HG03060 (cell line): ENCODE data around the gene RHBDL1.
"Not testable (repeated sequence)": the region's sequence is repeated elsewhere in the genome, so short reads cannot be mapped to it uniquely, and the experiment has no call there.

Source experiments
- ATAC-seq: cut with Tn5 transposase; IDR thresholded peaks from one replicate; pipeline ENCODE4 v1.9.1; 2021; ENCODE audit warnings: low read depth, moderate number of reproducible peaks; ENCODE audit not compliant: unreplicated experiment

The RHBDL1 gene

DNA sequence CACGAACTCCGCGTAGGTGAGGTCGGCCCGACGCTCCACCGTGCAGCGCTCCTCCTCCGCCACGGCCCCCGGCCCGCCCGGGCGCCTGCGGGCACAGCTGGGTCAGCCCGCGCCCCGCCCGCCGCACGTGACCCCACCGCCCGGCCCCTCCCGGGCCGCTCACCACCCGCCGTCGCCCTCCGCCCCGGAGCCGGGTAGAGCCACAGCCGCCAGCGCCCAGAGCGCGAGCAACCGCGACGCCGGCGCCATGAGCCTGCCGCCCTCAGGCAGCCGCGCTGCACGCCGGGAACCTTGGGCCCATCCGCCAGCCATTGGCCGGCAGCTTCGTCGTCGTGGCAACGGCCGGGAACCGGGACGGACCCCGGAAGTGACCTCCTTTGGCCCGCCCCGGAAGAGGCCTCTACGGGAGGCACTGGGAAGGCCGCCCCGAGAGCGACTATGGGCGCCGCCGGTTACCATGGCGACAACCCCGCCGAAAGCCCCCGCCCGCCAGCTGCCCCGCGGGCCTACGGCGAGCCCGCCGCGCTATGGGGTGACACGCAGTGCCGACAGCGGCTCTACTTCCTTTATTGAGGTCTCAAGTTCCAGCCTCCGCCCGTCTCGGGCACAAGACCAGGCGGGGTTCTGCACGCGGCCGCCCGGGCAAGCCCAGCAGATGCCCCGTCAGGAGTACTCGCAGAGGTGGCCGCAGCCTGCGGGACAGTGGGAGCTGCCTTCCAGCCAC, 8.8 kb downstream of the RHBDL1 start, which contains the start of gene JMJD8:
Gene JMJD8 (minus strand): TSS at position 264 of the 724 bp plus-strand sequence. CDS start 15 bp downstream, at position 249.
- ATAC-seq: no peak

DNA sequence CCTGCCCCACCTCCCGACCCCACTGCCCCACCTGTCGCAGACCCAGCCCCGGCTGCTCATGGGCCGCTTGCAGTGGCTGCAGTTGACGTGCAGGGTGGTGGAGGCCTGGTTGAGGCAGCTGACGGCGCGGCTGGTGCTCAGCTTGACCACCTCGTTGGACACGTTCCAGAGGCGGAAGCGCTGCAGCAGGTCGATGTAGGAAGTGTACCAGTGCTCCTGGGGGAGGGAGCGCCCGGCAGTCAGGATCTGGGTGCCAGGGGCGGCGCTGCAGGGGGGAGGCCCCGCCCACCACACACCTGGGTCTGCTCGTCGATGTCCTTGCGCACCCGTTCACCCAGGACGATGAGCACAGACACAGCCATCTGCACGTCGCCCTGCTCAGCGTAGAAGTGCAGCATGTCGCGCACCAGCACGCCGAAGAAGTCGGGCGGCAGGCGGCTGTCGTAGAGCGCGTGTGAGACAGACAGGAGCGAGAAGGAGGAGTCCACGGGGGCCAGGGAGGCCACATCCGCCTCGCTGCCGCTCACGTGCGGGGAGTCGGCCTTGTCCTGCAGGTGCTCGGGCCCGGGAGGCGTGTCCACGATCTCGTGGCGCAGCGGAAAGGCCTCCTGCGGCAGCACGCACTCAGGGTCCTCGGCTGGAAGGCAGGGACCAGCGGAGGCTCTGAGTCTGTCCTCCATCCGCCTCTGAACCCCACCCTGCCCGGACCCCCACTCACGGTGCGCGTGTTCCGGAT, 9.7 kb downstream of the RHBDL1 start:
- ATAC-seq: no peak

DNA sequence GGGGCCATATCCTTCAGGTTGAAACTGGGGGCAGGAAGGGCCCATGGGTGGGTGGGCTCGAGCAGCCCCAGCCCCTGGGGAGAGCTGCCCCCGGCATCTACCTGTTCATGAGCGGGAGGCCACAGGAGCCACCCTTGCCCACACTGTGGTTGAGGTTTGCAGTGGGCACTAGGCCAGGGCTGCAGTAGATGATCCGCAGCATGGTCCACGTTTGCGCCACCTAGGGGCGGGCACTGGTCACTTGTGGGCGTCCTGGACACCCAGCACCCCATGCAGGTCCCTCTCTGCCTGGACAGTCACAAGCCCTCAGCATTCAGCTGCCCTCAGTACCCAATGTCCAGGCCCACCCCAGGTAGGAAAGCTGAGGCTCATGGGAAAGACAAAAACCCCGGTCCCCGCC, 10.5 kb downstream of the RHBDL1 start:
- ATAC-seq: no peak

DNA sequence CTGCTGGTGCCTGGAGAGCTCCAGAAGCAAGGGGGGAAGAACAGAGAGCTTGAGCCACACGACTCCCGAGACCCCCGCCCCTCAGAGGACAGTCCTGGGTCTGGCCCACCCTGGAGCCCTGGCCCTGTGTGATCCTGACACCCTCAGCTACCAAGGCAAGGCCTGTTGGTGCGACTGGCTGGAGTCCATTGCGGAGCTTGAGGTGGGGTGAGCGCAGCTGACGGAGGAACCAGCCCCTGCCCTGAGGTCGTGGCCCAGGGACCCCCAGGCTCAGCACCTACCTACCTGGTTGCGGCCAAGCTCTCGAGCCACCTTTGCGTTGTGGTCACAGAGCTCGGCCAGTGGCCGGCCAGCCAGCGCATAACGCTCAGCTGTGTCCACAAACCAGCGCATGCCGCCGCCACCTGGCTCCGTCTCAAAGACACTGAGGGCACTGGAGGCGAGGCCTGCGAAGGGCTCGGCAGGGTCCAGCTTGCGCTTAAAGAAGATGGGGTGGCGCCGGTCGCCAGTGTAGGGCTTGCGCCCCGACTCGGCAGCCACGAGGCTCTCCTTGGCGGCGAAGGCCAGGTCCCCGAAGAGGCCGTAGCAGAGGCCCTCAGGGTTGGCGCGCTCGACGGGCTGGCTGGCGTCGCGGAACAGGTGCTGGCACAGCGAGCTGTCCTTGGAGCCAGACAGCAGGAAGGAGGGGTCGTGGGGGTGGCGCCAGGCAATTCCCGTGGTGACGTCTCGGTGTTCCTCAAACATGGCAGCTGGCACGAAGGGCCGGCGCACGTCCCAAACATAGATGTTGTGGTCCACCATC, 11.2 kb downstream of the RHBDL1 start:
- ATAC-seq: no peak

DNA sequence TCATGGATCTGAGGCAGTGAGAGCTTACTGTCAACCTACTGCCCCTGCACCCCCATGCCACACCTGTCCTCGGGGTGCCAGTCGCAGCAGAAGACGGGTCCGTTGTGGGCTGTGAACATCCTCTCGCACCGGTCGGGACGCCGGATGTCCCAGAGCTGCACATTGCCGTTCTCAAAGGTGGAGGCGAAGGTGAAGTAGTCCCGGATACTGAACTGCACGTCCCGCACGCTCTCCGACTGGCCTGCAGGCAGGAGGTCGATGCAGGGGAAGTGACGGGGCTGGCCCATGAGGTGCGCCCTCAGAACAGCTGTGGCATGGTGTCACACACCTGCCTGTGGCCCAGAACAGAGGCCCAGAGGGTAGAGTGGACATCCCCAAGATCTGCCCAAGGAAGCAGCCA, 12.0 kb downstream of the RHBDL1 start:
- ATAC-seq: no peak

DNA sequence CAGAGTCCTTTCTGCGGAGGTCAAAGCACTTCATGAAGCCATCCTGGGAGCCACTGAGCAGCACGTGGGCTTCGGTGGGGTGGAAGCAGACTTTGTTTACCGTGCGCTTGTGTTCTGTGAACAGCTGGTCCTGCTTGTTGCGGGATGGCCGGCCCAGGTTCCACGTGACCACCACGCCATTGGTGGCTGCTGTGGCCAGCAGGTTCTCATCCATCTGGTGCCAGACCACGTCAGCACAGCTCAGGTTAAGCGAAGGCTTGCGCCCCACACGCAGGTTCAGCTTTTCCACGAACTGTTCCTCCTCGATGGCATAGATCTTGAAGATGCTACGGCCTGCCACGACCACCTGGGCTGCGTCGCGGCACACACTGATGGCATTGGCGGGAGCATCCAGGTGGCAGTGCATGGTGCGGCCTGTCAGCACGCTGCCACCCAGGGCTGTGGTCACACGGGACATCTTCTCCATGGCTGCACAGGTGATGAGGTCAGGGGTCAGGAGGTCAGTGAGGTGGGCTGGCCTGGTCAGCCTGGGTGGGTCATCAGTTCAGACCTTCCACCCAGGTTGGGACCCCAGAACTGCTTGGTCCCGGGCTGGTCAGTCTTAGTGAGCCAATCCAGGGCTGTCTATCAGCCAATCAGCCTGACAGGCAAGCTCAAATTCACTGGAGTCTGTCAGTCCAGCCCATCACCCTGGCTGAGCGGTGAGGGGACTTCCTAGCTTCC, 13.9 kb downstream of the RHBDL1 start:
- ATAC-seq: no peak

DNA sequence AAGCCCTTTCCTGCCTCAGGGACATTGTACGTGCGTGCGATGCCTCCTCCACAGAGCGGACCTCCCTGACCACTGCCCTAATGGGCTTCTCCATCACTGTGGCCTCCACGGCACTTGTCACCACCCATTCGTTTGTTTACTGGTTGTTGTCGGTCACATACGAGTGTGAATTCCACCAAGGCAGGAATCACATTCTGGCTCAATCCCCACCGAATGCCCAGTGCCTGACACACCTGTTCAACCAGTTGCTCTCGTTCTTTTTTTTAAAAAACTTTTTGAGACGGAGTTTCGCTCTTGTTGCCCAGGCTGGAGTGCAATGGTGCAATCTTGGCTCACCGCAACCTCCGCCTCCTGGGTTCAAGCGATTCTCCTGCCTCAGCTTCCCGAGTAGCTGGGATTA, 15.8 kb downstream of the RHBDL1 start:
- ATAC-seq: not testable (repeated sequence)

DNA sequence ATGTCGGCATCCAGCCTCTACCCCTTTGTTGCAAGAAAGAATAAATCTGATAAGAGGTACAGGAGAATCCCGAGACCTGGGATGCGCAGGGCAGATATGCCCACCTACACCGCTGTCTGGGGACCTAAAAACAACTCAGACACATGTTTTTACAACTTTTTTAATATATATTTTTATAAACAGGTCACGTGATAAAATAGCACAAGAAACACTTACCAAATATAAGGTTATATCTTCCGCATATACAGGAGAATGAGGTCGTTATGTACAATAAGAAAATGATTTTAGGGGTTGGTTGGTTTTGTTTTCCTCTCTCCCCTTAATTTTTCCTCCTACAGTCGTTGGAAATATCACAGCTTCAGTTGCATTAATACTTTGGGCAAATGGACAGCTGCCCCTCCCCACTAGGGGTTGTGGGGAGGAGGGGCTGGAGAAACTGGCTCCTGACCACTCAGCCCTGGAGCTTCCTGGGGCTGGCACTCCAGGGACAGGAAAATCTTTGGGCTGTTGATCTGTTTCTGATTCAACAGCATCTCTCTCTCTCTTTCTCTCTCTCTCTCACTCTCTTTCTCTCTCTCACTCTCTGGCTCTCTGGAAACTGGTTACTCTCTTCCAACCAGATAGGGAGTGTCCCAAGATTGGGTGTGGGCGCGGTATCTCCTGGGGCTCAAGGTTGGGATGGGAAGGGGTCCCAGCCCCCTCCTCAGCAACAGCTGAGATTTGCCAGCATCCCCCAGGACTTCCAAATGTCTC, 17.1 kb downstream of the RHBDL1 start:
- ATAC-seq: no peak

DNA sequence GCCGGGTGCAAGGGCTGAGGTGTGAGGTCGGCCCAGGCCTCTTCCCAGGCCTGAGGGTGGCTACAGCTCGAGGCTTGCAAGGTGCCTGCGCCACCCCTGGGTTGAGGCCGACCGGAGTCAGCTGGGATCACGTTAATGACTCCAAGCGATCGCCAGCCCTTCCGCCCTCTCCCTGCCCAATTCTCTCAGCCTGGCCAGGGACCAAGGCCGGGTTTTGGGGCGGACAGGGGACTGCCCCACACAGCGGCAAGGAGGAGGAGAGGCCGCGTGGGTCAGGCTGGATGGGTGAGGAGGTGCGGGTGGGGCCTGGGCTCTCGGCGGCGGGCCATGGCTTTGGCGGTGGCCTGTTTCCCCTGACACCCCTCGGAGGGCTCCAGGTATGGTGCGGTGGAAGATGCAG, 17.9 kb downstream of the RHBDL1 start:
- no peak for ATAC-seq

DNA sequence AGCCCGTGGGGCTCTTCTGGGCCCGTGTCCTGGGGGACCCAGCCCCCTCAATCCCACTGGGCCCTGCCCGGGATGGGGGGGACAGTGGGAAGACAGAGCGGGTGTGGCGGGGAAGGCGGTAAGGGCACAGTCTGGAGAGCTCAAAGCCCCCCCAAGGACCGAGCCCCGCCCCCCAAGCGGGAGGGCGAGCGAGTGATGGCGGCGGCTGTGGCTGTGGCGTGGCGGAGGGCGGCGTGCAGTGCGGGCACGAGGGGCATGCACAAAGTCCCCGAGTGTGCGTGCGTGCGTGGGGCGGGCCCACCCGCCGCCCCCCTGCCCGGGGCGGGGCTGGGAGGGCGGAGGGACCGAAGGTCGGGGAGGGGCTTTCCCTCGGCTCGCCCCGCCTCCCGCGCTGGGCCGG, 18.3 kb downstream of the RHBDL1 start:
- ATAC-seq: no peak

DNA sequence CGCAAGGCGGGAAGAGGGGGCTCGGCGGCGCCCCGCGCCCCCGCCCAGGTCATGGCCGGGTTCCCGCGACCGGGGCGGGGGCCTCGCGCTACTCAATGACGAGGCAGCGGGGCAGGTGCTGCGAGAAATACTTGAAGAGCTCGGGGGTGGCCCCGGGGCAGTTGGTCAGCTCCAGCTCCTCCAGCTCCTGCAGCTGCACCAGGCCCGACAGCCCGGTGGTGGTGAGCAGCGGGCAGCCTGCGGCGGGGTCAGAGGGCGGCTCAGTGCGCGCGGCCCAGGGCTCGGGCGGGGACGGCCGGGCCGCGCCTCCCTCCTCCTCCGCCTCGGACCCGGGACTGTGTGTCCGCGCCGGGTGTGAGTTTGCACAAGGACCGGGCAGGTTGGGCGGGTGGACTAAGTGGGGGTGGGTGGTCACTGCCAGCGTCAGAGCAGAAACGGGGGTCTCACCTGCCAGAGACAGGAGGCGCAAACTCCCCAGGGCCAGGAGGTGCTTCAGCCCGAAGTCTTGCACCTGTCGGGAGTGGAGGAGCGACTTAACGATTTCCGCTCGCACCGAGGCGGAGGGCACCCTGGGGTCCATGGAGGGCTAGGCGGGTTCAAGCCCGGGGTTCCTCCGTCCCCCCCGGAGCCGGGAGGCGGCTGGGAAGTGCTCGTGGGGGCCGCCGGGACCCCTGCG, 18.9 kb downstream of the RHBDL1 start:
- no peak for ATAC-seq

DNA sequence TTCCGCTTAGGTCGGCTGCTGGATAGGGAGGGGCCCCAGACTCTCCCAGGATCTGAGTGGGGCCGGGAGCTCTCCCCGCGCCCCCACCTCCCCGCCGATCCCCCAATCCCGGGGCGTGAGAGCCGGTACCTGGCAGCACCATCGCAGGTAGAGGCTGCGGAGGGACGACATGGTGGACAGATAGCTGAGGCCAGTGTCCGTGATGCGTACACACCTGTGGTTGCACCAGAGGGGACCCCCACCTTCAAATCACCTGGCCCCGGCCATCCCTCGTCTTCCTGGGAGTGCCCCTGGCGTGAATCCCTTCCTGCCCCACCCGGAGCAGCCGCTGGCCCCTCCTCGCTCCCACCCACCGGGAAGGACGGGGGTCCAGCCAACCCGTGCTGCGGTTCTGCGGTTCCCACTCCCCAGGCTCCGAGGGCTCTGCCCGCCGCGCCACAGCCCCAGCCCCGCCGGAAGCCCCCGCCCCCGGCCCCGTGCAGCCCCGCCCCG, 19.4 kb downstream of the RHBDL1 start:
- ATAC-seq: no peak

DNA sequence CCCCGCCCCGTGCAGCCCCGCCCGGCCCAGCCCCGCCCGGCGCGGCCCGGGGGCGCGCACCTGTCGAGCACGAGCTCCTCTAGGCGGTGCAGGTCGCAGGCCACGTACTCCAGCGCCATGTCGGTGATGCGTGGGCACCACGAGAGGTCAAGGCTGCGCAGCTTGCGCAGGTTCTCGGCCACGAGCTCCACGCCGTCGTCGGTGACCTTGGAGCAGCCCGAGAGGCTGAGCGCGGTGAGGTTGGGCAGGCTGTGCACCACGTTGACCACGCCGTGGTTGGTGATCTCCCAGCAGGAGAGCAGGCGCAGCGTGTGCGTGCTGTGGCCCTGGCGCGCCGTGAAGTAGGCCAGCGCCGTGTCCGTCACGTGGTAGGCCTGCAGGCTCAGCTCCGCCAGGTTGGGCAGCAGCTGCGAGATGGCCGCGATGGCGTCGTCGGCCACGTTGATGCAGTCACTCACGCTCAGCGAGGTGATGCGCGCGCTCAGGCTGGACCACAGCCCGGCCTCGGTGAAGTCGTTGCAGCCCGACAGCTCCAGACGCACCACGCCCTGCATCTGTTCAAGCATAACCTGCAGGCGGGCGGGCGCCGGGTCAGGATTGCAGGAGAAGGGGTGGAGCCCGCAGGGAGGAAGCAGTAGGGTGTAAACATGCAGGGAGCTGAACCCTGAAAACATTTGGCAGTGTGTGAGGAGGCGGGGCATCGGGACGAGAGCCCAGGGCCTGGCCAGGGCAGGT, 20.1 kb downstream of the RHBDL1 start:
- no peak for ATAC-seq

DNA sequence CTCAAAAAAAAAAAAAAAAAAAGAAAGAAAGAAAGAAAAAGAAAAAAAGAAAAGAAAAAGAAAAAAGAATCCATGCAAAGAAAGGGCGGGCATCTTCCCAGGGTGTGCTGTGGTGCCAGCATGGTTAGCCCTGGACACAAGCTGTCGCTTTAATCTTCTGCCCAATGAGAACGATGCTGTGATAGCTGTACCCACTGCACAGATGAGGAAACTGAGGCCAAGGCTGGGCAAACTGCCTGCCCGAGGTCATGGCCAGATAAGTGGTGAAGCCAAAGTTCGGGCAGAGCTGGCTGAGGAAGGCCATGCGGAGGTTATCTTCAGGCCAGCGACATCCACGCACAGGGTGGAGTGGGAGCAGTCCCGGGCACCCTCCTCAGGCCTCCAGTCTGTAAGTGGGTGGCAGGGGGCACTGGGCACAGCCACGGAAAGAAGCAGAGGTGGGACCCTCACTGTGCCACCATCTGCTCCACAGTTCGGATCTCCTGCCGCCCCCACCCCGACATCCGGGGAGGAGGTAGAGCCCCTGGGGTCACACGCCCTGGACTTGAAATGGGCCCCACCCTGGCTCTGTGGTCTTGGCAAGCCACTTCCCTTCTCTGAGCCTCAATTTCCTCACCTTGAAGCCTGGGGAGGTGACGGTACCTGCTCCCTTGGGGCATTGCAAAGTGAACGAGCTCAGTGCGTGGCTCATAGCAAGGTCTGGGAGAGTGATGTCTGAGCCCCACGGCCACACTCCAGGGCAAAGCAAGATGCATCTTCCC, 23.6 kb downstream of the RHBDL1 start:
- no peak for ATAC-seq

DNA sequence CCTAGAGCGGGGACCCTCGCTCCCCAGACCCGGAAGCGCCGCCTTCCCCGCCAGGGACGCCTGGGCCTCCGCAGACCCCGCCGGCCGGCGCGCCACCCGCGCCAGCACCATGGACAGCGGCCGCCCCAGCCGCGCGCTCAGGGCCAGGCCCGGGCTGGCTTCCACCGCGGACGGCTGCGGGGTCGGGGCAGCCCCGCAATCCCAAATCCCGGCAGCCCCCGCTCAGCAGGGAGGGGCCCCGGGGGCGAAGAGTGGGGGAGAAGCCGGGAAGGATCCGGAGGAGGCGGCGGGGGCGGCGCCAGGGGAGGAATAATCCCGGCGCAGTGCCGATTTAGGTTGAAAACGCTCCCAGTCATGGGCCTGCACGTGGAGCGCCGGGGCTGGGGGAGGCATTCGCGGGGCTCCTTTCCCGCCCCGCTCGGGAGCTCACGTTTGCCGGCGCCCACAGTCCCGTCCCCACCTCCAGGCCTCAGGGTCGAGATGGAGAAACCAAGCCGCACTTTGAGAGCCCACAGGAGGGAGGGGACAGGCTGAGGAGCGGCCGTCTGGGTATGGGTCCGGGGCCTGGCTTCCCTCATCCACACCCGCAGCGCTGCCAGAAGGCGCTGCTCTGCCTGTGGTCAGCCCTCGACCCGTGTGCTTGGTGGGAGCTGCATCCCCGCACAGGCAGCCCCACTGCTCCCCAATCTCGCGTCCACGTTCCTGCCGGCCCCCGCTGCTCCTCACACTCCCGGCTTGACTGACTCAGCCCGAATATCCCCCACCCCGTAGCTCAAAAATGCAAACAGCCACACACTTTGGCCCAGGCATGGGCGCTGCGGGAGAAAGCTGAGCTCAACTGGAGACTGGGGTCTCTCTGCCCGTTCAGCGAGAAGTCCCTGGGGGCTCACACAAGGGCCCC, 25.5 kb downstream of the RHBDL1 start:
- ATAC-seq: no peak

DNA sequence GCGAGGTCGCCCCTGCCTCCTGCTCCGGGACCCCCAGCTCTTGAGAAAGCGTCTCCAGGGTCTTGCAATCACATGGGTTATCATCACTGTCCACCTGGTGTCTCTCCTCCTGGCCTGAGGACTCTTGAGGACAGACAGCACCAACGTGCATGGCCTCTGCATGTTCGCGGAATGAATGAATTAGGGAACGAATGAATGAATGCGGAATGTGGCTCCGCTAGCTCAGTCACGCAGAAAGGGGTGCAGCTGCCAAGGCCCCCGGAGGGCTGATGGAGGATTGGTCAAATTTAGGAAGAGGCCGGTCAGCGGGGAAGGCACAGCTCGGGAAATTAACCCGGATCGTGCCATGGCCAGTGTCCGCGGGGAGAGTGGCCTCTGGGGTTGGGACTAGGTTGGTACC, 26.9 kb downstream of the RHBDL1 start:
- no peak for ATAC-seq

DNA sequence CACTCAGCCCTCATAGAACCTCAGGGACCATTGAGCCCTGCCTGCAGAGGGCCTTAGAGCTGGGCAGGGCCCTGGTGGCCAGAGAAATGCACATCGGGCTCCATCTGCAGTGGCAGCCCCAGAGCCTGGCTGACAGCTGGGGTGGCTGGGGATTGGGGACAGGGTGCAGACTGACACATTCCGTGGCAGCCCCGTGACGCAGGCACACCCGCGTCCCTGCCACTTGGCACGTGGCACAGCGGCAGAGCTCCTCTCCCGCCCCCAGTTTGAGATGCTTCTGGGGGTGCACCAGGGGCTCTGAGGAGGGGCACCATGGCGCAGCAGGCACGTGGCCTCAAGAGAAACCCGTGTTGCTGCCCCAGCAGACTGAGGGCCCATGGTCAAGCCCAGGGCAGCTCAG, 27.9 kb downstream of the RHBDL1 start:
- ATAC-seq: no peak
